ENCODE measurements around the gene KLKB1. TPM values are rescaled to one million over a fixed set of nuclear protein-coding genes. Genes with fewer than 3 reads are reported as not detected.
A peak's percentile ranks its signal among the peaks of the same experiment; 100 is the strongest.

KLKB1 gene
- total RNA-seq, 1 donor from 2014 or later, result 1.6 TPM

- ATAC-seq (peak; percentile 77 to 81), DNase-seq (no peak)
- H3K4me1 ChIP-seq, result no peaks in the 10 kb centered on the region
- H3K27me3 ChIP-seq (ENCODE audit: low read depth), result peaks cover 5% of the 10 kb centered on the region
- H3K4me3 ChIP-seq, result no peak overlapping the region
- H3K36me3 ChIP-seq, result no peaks in the 10 kb centered on the region
- no peaks in the 10 kb centered on the region for H3K9me3 ChIP-seq
- no peak for TF ChIP-seq CTCF (IDR thresholded peaks at IDR 0.05)
- no peak overlapping the region for H3K27ac ChIP-seq
- intact Hi-C loops (cut with DNase I), result loop anchor here (10.0 kb wide), 1 partner anchor 277 kb away; no protein-coding TSS in a partner anchor
Measured at GRCh38 chr4:186307497-186307896, 80.2 kb downstream of the KLKB1 start.

GRCh38 chr4:186307916-186308315, 80.6 kb downstream of the KLKB1 start:
- ATAC-seq, result peak; percentile 79 to 84
- intact Hi-C loops (cut with DNase I), result loop anchor here (10.0 kb wide), 1 partner anchor 277 kb away; no protein-coding TSS in a partner anchor
- Histone ChIP-seq H3K36me3 (no peaks in the 10 kb centered on the region), H3K4me3 (no peak overlapping the region), H3K9me3 (no peaks in the 10 kb centered on the region), H3K4me1 (no peaks in the 10 kb centered on the region), H3K27me3 (ENCODE audit: low read depth) (peaks cover 5% of the 10 kb centered on the region), H3K27ac (no peak overlapping the region)
- DNase-seq, result no peak
- no peak for TF ChIP-seq CTCF (IDR thresholded peaks at IDR 0.05)

Other genes with a start within 250 kb of the KLKB1 start
- 26.8 TPM for gene TLR3, start 158.4 kb upstream of the KLKB1 start, total RNA-seq
- gene FAM149A, start 122.8 kb upstream of the KLKB1 start, total RNA-seq, result 13.3 TPM
- 38.6 TPM for gene CYP4V2, start 35.9 kb upstream of the KLKB1 start, total RNA-seq
- gene F11, start 38.7 kb downstream of the KLKB1 start, total RNA-seq, result 20.5 TPM

Data from lower lobe of right lung (tissue), 2 donors.